NCI-H1930 (cell line): ENCODE results near the gene WDFY3.
A peak's percentile ranks its signal among the peaks of the same experiment; 100 is the strongest.
"Not testable (repeated sequence)": the region's sequence is repeated elsewhere in the genome, so short reads cannot be mapped to it uniquely, and the experiment has no call there.

Source experiments
- DNase-seq, 2 experiments: peaks; one replicate each; lab custom pipeline; 2025; lab: John Stamatoyannopoulos, UW

Gene WDFY3

DNA sequence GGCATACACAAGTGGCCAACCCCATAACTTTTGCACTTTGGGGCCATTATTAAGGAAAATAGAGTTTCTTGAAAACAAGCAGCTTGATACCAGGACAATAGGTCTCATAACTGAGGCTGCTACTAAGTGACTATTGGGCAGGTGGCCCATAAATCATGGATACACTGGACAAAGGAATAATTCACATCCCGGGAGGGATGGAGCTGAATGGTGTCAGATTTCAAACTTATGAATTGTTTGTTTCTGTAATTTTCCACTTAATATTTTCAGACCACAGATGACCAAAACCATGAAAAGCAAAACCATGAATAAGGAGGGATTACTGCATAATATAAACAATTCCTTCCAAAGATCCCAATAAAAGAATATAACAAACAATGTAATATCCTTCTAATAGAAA, 114.4 kb downstream of the WDFY3 start:
- DNase-seq = peak; percentile 76 to 81

DNA sequence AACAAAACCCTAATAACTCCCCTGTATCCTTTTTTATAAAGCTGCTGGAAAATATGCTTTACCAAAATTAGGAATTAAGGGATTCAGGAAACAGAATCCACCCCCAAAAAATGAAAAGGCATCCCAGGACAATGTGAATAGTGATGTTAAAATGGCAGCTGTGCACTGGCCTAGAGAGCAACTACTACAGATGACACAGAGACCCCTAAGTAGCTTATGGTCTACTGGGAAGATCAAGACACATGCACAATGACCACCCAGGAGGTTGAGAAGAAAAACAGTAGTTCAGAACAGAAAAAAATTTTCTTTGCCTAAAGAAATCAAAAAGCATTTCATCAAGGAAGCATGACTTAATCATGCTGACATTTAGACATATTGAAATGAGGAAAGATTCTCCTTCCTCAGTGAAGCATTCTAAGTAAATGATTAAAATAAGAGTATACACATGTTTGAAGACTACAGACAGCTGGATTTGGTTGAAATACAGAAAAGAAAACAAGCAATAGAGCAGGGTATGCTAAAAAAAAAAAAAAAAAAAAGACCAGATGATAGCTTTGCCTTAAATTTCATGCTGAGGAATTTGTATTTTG, 117.3 kb downstream of the WDFY3 start:
- no peak for DNase-seq

DNA sequence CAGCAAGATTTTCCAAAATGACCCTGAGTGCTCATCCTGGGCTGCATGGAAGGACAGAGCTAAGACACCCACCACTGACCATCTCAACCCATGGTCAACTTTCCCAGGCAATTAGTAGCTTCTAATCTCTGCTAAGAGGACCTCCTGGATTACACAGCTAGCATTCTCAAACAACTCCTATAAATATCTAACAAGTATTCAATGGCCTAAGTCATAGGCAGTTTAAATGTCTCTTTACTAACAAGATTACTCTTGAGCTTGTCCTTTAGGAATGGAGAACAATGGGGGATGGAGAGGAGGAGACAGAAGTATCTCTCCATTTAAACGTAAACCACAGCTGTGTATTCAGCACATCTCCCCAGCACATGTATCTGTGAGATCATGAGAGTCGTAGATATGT, 118.1 kb downstream of the WDFY3 start:
- no peak for DNase-seq

DNA sequence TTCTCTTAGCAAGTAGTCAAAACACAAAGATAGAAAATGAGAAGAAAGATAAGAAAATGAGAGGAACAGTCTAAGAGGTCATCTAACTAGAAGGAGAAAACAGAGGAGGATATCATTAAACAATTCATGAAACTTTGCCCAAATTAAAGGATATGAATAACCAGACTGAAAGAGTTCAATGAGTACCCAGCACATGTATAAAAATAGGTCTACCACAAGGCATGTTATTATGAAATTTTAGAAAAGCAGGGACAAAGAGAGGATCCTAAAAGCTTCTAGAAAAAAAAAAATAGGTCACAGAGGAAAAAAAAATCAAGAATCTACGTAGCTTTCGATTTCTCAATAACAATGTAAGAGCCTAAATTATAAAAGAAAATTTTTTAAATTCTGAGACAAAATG, 118.5 kb downstream of the WDFY3 start:
- no peak for DNase-seq

DNA sequence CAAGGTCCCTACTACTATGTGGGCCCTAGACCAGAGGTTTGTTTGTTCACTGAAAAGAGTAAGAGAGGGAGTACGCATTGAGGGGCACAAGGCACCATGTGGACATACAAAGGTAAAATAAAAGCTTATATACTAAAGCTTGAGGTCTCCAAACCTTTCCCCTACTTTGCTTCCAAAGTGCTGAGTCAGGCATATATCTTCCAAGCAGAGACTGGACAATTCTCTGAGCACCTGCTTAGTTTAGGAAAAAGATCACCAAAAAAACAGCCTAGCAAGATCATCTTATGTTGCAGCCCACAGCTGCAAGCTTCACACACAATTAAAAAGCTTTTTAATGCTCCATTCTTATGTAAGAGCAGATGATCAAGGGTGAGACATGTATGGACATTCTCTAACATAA, 119.5 kb downstream of the WDFY3 start:
- no peak for DNase-seq

DNA sequence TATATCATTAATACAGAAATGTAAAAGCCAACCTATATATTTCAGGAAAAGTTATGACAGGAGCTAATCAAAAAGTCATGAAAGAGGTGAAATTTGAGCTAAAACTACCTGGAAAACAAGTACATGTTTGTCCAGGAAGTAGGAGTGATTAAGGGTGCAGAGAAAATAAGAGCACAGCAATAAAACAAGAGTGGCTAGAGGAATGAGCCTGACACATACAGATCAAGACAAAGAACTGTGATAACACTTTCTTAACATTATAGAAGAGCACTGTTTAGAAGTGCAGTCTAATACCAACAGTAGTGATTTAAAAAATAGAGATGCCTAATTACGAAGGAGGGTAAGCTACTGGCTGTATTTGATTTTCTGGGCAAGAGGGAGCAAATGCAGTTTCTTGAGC, 125.1 kb downstream of the WDFY3 start:
- no peak for DNase-seq

DNA sequence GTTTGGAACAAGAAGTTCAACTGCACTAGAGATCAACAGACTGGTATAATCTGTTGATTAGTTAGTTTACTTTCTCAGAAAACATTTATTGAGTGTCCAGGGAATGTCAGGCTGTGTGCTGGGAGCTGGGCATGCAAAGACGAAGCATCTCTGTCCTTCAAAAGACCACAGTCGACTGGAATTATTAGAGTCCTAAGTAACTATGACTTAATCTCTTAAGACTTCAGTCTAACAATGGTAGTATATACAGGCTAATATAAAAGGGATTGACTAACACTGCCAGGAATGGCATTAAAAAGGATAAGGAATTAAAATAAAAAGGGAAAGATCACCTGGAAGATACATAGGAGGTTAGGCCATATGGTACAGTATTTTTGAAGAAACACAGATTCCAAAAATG, 128.7 kb downstream of the WDFY3 start:
- no peak for DNase-seq

DNA sequence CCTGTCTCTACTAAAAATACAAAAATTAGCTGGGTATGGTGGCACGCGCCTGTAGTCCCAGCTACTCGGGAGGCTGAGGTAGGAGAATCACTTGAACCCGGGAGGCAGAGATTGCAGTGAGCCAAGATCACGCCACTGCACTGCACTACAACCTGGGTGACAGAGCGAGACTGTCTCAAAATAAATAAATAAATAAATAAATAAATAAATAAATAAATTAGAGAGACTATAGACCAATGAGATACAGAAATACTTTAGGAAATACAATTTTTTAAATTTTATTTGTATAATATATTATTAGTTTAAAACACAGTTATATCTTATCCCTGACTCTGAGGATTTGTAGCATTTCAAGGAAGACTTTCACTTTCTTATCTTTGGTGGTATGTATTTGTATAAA, 136.9 kb downstream of the WDFY3 start:
- DNase-seq = not testable (repeated sequence)

DNA sequence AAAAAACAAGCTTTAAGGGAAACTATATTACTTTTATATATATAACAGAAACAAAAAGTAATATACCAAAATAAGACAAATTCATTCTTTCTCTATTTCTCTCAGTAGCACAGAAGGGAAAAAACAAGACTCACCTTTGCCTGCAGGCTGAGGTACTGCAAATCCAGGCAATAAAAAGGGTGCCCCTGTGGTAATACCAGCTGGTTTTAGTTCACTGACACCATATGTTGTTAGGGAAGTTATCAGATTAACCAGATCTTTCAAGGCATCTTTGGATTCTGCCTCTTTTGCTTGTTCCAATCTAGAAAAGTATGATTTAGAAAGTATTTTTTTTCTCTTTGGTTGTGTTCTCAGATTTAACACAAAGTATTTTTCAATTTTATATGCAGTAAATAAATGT, 139.8 kb downstream of the WDFY3 start:
- DNase-seq = no peak

DNA sequence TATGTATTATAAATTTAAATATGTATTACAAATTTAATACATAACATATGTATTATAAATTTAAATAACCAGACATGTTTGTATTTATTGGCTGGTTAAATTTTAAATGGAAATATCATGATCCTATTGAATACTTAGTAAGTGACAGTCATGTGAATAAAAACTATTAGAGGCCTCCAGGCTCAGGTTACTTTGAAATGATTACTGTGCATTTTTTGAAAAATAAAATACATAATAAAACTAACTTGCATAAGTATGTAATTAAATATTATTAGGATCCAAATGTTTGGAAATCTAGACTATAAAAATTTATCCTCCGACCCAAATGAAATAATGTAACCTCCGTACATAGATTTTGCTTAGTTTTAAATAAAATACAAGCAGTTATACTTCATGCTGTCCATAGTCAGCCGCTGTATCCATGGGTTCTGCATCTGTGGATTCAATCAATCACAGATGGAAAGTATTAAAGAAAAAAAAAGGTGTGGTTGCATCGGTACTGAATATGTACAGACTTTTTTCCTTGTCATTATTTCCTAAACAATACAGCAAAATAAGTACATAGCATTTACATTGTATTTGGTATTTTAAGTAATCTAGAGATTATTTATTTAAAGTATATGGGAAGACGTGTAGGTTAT, 140.7 kb downstream of the WDFY3 start:
- no peak for DNase-seq

DNA sequence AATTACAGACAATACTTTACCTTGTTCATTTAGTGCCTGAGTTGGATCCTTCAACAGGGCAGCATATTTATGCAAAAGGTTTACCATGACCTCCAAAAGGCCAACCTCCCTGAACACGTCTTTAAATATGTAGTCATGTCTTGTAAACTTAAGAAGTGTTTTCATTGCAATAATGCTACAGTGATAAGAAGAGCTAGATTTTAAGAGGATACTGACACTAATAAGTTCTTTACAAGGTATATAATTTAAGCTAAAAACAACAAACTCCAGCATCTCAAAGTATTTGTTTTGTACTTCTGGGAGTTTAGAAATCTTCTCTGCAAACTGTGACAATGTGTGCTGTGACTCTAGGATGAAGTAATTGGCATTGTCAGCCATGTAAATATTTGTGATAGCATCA, 145.4 kb downstream of the WDFY3 start:
- no peak for DNase-seq

DNA sequence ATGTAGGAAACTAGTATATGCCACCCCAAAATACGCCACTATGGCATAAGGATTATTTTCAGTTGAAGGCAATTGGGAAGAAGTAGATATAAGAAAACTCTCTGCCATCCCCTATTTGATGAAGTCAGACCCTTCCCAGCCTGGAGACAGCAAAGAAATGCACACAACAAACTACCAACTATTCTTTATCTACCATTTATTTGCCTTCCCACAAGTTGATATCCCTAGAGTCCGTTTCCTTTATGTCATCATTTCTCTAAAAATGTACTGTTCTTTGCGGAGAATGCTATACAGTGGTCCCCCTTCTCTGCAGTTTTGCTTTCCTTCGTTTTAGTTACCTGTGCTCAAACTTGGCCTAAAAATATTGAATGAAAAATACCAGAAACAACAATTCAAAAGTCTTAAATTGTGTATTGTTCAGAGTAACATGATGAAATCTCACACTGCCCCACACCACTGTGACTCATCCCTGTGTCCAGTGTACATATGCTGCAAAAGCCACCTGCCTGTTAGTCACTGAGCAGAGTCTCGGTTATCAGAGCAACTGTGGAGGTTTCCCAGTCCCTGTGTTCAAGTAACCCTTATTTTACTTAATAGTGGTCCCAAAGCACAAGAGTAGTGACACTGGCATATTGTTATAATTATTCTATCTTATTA, 152.3 kb downstream of the WDFY3 start:
- DNase-seq = peak in 1 of 2 experiments; percentile 43

DNA sequence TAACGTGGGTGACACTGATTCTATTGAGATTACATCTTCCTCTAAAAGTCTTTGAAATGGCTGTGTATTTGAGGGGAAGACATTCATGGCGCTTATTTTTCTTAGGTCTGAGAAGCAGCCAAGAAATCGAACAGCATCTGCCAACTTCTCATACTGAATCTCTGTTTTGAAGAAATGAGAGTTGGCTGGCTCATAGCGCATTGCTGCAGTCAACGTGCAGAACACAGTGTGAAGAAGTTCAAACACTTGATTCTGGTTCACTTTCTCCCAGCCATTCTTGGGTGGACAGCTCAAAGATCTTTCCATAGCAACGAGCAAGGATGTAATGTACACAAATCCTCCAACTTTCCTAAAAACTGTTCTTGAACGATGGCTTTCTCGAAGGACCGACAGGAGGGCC, 156.5 kb downstream of the WDFY3 start:
- no peak for DNase-seq

DNA sequence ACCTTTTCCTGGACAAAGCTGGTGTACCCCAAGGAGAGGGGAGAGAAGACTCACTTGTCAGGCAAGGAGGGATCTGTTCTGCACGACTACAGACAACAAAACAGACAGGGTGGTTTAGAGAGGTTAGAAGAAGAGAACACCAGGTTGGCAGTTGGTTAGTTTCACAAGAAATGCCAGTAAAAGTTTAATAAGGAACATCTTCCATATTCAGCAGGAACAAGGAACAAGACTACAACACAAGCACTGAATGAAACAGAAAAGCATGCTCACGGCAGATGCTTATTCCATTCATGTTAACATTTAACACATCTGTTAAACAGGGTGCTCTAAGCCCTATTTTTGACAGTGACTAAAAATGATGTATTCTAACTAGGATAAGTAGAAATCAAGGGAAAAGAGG, 158.2 kb downstream of the WDFY3 start:
- no peak for DNase-seq

DNA sequence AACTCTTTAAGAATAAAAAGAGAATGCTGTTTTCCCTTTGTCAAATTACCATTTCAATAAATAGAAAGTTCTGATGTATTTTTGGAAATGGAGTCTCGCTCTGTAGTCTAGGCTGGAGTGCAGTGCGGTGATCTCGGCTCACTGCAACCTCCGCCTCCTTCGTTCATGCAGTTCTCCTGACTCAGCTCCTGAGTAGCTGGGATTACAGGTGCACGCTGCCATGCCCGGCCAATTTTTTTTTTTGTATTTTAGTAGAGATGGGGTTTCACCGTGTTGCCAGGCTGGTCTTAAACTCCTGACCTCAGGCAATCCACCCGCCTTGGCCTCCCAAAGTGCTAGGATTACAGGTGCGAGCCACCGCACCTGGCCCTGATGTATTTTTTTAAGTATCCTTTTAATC, 159.9 kb downstream of the WDFY3 start:
- DNase-seq = not testable (repeated sequence)

DNA sequence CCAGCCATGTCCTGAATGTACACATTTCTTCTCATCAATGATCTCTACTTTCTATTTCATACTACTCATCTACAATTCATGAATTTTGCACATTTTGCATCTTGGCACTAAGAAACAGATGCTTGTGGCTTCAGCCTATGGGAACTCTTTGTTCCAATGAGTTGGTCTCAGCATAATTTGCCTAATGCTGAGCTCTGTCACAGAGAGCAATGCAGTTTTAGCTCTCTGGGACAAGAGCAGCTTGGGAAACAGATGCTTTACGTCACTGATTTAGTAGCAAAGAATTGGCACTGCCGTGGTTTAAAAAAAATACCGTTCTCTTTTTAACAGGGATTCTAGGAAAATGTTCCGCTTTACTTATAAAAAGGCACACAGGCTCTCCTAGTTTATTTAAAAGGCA, 162.4 kb downstream of the WDFY3 start:
- no peak for DNase-seq

DNA sequence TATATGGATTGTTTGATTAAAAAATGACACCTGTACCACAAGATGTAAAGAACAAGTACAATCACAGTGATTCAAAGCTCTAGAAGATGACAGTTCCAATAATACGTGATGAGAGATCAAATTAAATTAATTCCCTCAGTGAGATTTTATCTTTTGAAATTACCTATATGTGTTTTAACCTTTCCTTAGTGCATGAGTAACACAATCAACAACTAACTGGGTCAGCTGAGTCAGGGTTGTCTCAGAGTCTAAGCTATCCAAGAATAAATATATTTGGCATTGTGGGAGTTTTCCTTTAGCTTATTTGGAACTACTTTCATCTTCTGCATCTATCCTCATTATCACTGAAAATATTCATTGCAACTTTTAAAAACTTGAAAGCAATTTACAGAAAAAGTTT, 162.8 kb downstream of the WDFY3 start:
- DNase-seq = no peak

DNA sequence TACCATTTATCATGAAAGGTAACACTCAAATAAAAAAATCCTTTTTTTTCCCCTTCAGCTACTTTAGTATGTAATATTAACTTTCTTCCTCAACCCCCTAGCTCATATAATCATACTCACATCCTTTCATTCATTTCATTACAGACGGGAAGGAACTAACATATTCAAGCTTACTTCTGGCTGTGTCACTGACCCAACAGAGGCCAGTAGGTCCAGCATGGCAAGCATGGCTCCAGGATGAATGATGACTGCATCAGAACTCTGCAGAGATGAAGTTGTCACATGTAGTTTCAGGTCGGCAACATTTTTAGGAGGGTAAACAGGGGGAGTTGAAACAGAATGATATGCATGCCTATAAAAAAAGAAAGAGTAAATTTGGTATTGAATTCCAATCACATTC, 163.4 kb downstream of the WDFY3 start:
- DNase-seq = no peak

DNA sequence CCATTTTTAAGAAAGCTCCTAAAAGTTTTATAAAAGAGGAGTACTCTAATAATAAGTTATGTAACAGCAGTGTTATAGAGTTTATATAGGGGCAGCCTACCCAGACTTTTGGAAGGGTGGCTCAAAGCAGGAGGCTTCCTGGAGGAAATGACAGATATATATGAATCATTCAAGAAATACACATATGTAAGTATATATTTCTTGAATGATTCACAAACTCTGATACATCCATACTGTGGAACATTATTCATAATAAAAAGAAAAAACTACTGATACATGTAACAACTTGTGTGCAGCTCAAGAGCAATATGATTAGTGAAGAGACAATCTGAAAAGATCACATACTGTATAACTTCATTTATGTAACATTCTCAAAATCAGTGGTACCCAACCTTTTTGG, 166.2 kb downstream of the WDFY3 start:
- DNase-seq = no peak

DNA sequence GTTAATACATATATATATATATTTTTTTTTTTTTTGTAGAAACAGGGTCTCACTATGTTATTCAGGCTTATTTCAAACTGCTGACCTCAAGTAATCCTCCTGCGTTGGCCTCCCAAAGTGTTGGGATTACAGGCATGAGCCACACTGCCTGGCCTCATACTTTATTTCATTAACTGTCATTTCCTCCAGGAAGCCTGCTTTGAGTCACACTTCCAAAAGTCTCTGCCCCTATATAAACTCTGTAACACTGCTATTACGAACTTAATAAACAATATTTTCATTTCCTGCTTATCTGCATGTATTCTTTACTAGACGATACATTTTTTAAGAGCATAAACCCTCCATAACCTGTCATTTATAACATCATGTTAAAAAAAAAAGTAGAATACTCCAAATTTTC, 167.2 kb downstream of the WDFY3 start:
- DNase-seq = no peak

DNA sequence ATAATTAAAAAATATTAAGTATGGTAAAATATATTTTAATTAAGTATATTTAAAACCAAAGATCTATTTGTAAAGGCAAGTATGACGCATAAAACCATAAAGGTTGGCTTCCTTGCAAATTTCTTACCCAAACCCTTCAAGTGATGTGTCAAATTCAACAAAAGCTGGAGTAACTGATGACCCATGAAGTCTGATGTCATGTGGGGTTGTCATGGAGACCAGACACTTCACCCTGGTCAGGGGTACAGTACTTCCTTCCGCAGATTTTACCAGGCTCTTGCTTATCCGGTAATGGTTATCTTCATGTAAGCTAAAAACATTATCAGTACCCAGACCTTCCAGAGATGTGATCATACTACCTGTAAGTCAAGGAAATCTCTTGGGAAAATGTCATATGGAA, 170.1 kb downstream of the WDFY3 start:
- no peak for DNase-seq

DNA sequence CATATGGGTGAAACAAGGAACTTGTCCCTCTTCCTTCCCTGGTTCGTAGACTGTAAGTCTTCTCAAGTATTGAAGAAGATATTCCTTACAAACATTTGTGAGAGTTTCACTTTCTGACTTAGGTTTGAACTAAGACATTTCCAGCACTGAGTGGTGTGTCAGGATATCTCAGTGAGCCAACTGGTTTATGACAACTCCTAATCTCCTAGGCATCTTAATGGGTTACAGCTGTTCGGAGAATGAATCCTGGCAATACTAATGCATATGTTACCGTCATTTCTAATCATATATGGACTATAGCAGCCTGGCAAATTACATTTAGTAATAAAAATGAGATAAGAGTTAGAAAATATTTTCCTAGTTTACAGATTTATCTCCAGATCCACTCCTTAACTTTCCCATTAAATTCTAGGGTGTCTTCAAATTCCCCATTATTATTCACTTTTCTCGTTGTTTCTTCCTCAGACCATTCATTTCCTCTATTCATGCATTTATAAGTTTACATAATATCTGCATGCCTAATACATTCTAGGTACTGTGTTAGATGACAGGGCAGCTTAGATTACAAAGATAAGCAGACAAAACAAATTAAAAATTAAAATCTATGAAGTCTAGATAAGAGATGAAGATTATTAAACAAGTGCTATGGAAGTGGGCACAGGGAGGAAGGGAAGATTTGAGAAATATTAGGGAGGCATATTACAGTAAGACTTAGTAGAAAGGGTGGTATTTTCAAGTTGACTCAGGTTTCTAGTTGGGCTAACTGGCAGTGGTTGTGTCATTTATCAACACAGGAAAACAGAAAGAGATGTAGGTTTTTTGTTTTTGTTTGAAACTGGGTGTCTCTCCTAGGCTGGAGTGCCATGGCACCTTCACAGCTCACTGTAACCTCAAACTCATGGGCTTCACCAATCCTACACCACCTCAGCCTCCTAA, 173.9 kb downstream of the WDFY3 start:
- DNase-seq = no peak
